Central memory CD8-positive, alpha-beta T cell (primary cell): ENCODE results near the gene MEGF9.
"Not testable (repeated sequence)": the region's sequence is repeated elsewhere in the genome, so short reads cannot be mapped to it uniquely, and the experiment has no call there.

Source experiments
- ATAC-seq: fragments of 150-1000 bp; cut with Tn5 transposase; replicated peaks from 2 replicates; pipeline ENCODE4 v1.10.0; 2022; ENCODE audit warnings: mild to moderate bottlenecking, moderate FRiP score, moderate number of reproducible peaks; ENCODE audit not compliant: poor library complexity, severe bottlenecking; ENCODE audit errors: extremely low read depth
- DNase-seq, 2 donors: peaks; one replicate each; pipeline ENCODE4 v3.0.0; 2021; ENCODE audit warnings: low spot score in 2 of 2
- H3K27ac Mint-ChIP-seq: one replicate; pipeline ENCODE4 v1.8.0; 2022; ENCODE audit warnings: low read depth, mild to moderate bottlenecking, moderate library complexity, mixed read lengths
- H3K27me3 Mint-ChIP-seq: one replicate; pipeline ENCODE4 v1.8.0; 2022; ENCODE audit warnings: mixed read lengths
- H3K36me3 Mint-ChIP-seq: one replicate; pipeline ENCODE4 v1.8.0; 2022; ENCODE audit warnings: mild to moderate bottlenecking, moderate library complexity, mixed read lengths; ENCODE audit not compliant: insufficient read depth
- H3K4me1 Mint-ChIP-seq: one replicate; pipeline ENCODE4 v1.8.0; 2022; ENCODE audit warnings: mixed read lengths
- H3K4me3 Mint-ChIP-seq: one replicate; pipeline ENCODE4 v1.8.0; 2022; ENCODE audit warnings: mild to moderate bottlenecking, moderate library complexity, mixed read lengths
- H3K9me3 Mint-ChIP-seq: one replicate; pipeline ENCODE4 v1.8.0; 2022; ENCODE audit warnings: mixed read lengths

MEGF9 gene

GRCh38 chr9:120564589-120564988 is 149.7 kb downstream of the MEGF9 start:
- DNase-seq (no peak), ATAC-seq (no peak)
- Mint-ChIP-seq H3K36me3 (peaks cover 47% of the 10 kb centered on the region), H3K9me3 (no peaks in the 10 kb centered on the region), H3K4me1 (peaks cover 35% of the 10 kb centered on the region), H3K27me3 (no peaks in the 10 kb centered on the region), H3K27ac (no peak overlapping the region), H3K4me3 (no peak overlapping the region)

GRCh38 chr9:120562861-120563443 is 151.3 kb downstream of the MEGF9 start:
- no peaks in the 10 kb centered on the region for H3K27me3 Mint-ChIP-seq
- no peak for DNase-seq
- peaks cover 42% of the 10 kb centered on the region for H3K36me3 Mint-ChIP-seq
- no peak overlapping the region for H3K4me3 Mint-ChIP-seq
- peak overlapping the region; percentile 8 for H3K27ac Mint-ChIP-seq
- ATAC-seq: no peak
- H3K9me3 Mint-ChIP-seq: no peaks in the 10 kb centered on the region
- peaks cover 35% of the 10 kb centered on the region for H3K4me1 Mint-ChIP-seq

GRCh38 chr9:120561709-120562108 is 152.6 kb downstream of the MEGF9 start:
- peaks cover 36% of the 10 kb centered on the region for H3K36me3 Mint-ChIP-seq
- no peak for DNase-seq
- no peaks in the 10 kb centered on the region for H3K27me3 Mint-ChIP-seq
- H3K4me3 Mint-ChIP-seq: no peak overlapping the region
- no peak for ATAC-seq
- peaks cover 35% of the 10 kb centered on the region for H3K4me1 Mint-ChIP-seq
- H3K9me3 Mint-ChIP-seq: no peaks in the 10 kb centered on the region
- peak overlapping the region; percentile 8 for H3K27ac Mint-ChIP-seq

GRCh38 chr9:120559546-120559945 is 154.7 kb downstream of the MEGF9 start:
- no peak for ATAC-seq
- Mint-ChIP-seq H3K4me1 (peaks cover 15% of the 10 kb centered on the region), H3K4me3 (no peak overlapping the region), H3K27ac (no peak overlapping the region), H3K36me3 (peaks cover 36% of the 10 kb centered on the region), H3K9me3 (no peaks in the 10 kb centered on the region), H3K27me3 (no peaks in the 10 kb centered on the region)
- DNase-seq: no peak

- no peak for ATAC-seq
- Mint-ChIP-seq H3K9me3 (no peaks in the 10 kb centered on the region), H3K27ac (peak overlapping the region; percentile 41), H3K4me1 (peaks cover 15% of the 10 kb centered on the region), H3K36me3 (peaks cover 40% of the 10 kb centered on the region), H3K4me3 (no peak overlapping the region), H3K27me3 (no peaks in the 10 kb centered on the region)
- DNase-seq: no peak
Observed at GRCh38 chr9:120558454-120558853, 155.8 kb downstream of the MEGF9 start.

GRCh38 chr9:120557205-120557604 is 157.1 kb downstream of the MEGF9 start:
- ATAC-seq (no peak), DNase-seq (no peak)
- Mint-ChIP-seq H3K27me3 (no peaks in the 10 kb centered on the region), H3K4me3 (no peak overlapping the region), H3K4me1 (peaks cover 4% of the 10 kb centered on the region), H3K36me3 (peaks cover 39% of the 10 kb centered on the region), H3K9me3 (no peaks in the 10 kb centered on the region), H3K27ac (no peak overlapping the region)

- no peaks in the 10 kb centered on the region for H3K27me3 Mint-ChIP-seq
- no peak overlapping the region for H3K27ac Mint-ChIP-seq
- H3K4me1 Mint-ChIP-seq: no peaks in the 10 kb centered on the region
- peaks cover 39% of the 10 kb centered on the region for H3K36me3 Mint-ChIP-seq
- DNase-seq: no peak
- H3K9me3 Mint-ChIP-seq: no peaks in the 10 kb centered on the region
- no peak for ATAC-seq
- H3K4me3 Mint-ChIP-seq: no peak overlapping the region
Observed at GRCh38 chr9:120556775-120557174, 157.5 kb downstream of the MEGF9 start.

- ATAC-seq (no peak), DNase-seq (no peak)
- Mint-ChIP-seq H3K27me3 (no peaks in the 10 kb centered on the region), H3K9me3 (no peaks in the 10 kb centered on the region), H3K36me3 (peaks cover 41% of the 10 kb centered on the region), H3K4me3 (no peak overlapping the region), H3K4me1 (peaks cover 8% of the 10 kb centered on the region), H3K27ac (no peak overlapping the region)
Observed at GRCh38 chr9:120555839-120556238, 158.4 kb downstream of the MEGF9 start.

GRCh38 chr9:120552210-120552704 is 162.0 kb downstream of the MEGF9 start:
- H3K9me3 Mint-ChIP-seq, H3K27ac Mint-ChIP-seq, ATAC-seq, DNase-seq, H3K4me1 Mint-ChIP-seq, H3K27me3 Mint-ChIP-seq, H3K4me3 Mint-ChIP-seq: not testable (repeated sequence)
- H3K36me3 Mint-ChIP-seq: peaks cover 41% of the 10 kb centered on the region
